ENCODE results near the gene SRL. TPM values are rescaled to one million over a fixed set of nuclear protein-coding genes. Genes with fewer than 3 reads are reported as not detected.

SRL gene
- total and polyA plus RNA-seq, 2 of the 8 experiments (the other 6 are each of a cell fraction or from before 2014, with no cell fraction given), result 0.05 TPM; not detected in 1

GRCh38 chr16:4207683-4208340, 34.1 kb downstream of the SRL start (continued):
- no peak for TF ChIP-seq BACH1 (IDR thresholded peaks at IDR 0.05; ENCODE audit: low read length)
- TF ChIP-seq JUND (IDR thresholded peaks at IDR 0.05; ENCODE audit: low read length), result no peak
- TF ChIP-seq RXRA (IDR thresholded peaks at IDR 0.05; ENCODE audit: insufficient read depth, low read depth, low read length), result no peak

All from H1 (cell line).